A549 (cell line): ENCODE measurements around the gene CDT1. TPM values are rescaled to one million over a fixed set of nuclear protein-coding genes. Genes with fewer than 3 reads are reported as not detected.

Source experiments
- ATAC-seq, 2 experiments: fragments of 200-7000 bp in 1 of 2; fragments of >200 bp in 1 of 2; cut with Nextera tagmentation in 1 of 2; cut with Tn5 transposase in 1 of 2; 3 replicates each; pipeline versions ENCODE4 v1.8.0 to v1.9.1; 2018 to 2020; ENCODE audit warnings: mild to moderate bottlenecking in 1 of 2, moderate library complexity in 1 of 2
- CTCF ChIA-PET: fragments of 300-600 bp; sonication (Branson Sonifier 250); formaldehyde crosslinking; extraction: SDS; loops from one replicate; lab custom pipeline; 2021; ENCODE audit warnings: antibody characterized with exemption, inconsistent platforms; lab: Yijun Ruan, JAX
- POLR2A ChIA-PET: fragments of 350-600 bp; formaldehyde crosslinking; extraction: SDS; loops from one replicate; lab custom pipeline; 2021; ENCODE audit warnings: antibody characterized with exemption, inconsistent platforms; lab: Yijun Ruan, JAX
- DNase-seq, 2 experiments: peaks; one replicate each; pipeline versions ENCODE4 v3.0.0 to v3.0.0-alpha.2; 2011 to 2016; ENCODE audit warnings: low read depth in 1 of 2, low spot score in 1 of 2
- FAIRE-seq: peaks from 2 replicates; lab custom pipeline; 2011; peaks lifted over from hg19 to GRCh38; lab: Jason Lieb, UNC
- H3K27ac ChIP-seq, 2 experiments: fragments of >200 bp; sonication (Bioruptor Twin); formaldehyde crosslinking; 3 replicates each; pipeline ENCODE4 v1.5.1; 2016 to 2017
- H3K4me1 ChIP-seq: fragments of >200 bp; sonication (Bioruptor Twin); formaldehyde crosslinking; 3 replicates; pipeline ENCODE4 v1.6.1; 2016
- H3K4me2 ChIP-seq: fragments of >200 bp; sonication (Bioruptor Twin); formaldehyde crosslinking; 3 replicates; pipeline ENCODE4 v1.6.1; 2016
- H3K4me3 ChIP-seq: fragments of >200 bp; sonication (Bioruptor Twin); formaldehyde crosslinking; 3 replicates; pipeline ENCODE4 v1.5.1; 2016
- H3K9me3 ChIP-seq: fragments of >200 bp; sonication (Bioruptor Twin); formaldehyde crosslinking; 3 replicates; pipeline ENCODE4 v1.6.1; 2016
- BHLHE40 ChIP-seq: IDR thresholded peaks from 2 replicates; pipeline ENCODE4 v1.6.1; 2012; ENCODE audit warnings: low read depth, low read length, inconsistent platforms
- CBX2 ChIP-seq: fragments of 200-600 bp; sonication (generic); IDR thresholded peaks from 2 replicates; pipeline ENCODE4 v1.6.1; 2016; ENCODE audit warnings: low read depth, mild to moderate bottlenecking, borderline replicate concordance
- CEBPB ChIP-seq, 2 experiments: fragments of >200 bp in 1 of 2; sonication (Bioruptor Twin) in 1 of 2; formaldehyde crosslinking in 1 of 2; IDR thresholded peaks; 2 replicates each; pipeline ENCODE4 v1.6.1; 2012 to 2016
- CTCF ChIP-seq: fragments of >200 bp; sonication (Bioruptor Twin); formaldehyde crosslinking; IDR thresholded peaks from 3 replicates; pipeline ENCODE4 v1.5.1; 2016
- FOSB ChIP-seq: fragments of 250-450 bp; sonication (Bioruptor Pico); IDR thresholded peaks from 2 replicates; pipeline ENCODE4 v1.5.0; 2020; ENCODE audit warnings: mild to moderate bottlenecking, moderate library complexity
- FOSL2 ChIP-seq, 2 experiments: fragments of 450-650 bp in 1 of 2; fragments of >200 bp in 1 of 2; sonication (Bioruptor Twin) in 1 of 2; formaldehyde crosslinking; IDR thresholded peaks; 2 replicates each; pipeline versions ENCODE4 v1.5.0 to v1.6.1; 2016 to 2020; ENCODE audit warnings: mild to moderate bottlenecking in 1 of 2, moderate library complexity in 1 of 2
- FOXS1 ChIP-seq: fragments of 250-450 bp; sonication (Bioruptor Pico); IDR thresholded peaks from 2 replicates; pipeline ENCODE4 v1.5.0; 2020; ENCODE audit warnings: mild to moderate bottlenecking, moderate library complexity
- HDAC2 ChIP-seq: fragments of 200-600 bp; sonication (generic); IDR thresholded peaks from 2 replicates; pipeline ENCODE4 v1.6.1; 2016
- HEYL ChIP-seq: fragments of 250-450 bp; sonication (Bioruptor Pico); IDR thresholded peaks from 2 replicates; pipeline ENCODE4 v1.8.0; 2021; ENCODE audit warnings: mild to moderate bottlenecking, moderate library complexity
- KDM1A ChIP-seq: fragments of 200-600 bp; sonication (generic); IDR thresholded peaks from 2 replicates; pipeline ENCODE4 v1.6.1; 2016; ENCODE audit warnings: low read depth, mild to moderate bottlenecking
- MAFK ChIP-seq: fragments of 450-650 bp; IDR thresholded peaks from 2 replicates; pipeline ENCODE4 v1.6.1; 2014; ENCODE audit not compliant: partially characterized antibody
- MYC ChIP-seq: IDR thresholded peaks from 2 replicates; pipeline ENCODE4 v1.6.1; 2012; ENCODE audit warnings: mild to moderate bottlenecking, inconsistent platforms, low read length, improper control_type of control experiment, borderline replicate concordance
- POLR2A ChIP-seq: IDR thresholded peaks from 2 replicates; pipeline ENCODE4 v1.6.1; 2012; ENCODE audit warnings: mild to moderate bottlenecking, low read length
- POLR2AphosphoS2 ChIP-seq: conservative IDR thresholded peaks from 2 replicates; pipeline ENCODE4 v1.6.1; 2012; ENCODE audit warnings: low read length, improper control_type of control experiment, inconsistent platforms
- RCOR1 ChIP-seq: fragments of 150-350 bp; IDR thresholded peaks from 2 replicates; pipeline ENCODE4 v1.6.1; 2014; ENCODE audit warnings: antibody characterized with exemption, low read length, low read depth
- RNF2 ChIP-seq: fragments of 200-600 bp; sonication (generic); IDR thresholded peaks from 2 replicates; pipeline ENCODE4 v1.6.1; 2016; ENCODE audit warnings: low read depth, mild to moderate bottlenecking, antibody characterized with exemption, moderate library complexity, borderline replicate concordance
- ZFP36 ChIP-seq: fragments of 450-650 bp; IDR thresholded peaks from 2 replicates; pipeline ENCODE4 v1.6.1; 2014; ENCODE audit warnings: borderline replicate concordance; ENCODE audit not compliant: partially characterized antibody
- ZNF302 ChIP-seq: fragments of 250-450 bp; sonication (Bioruptor Pico); IDR thresholded peaks from 2 replicates; pipeline ENCODE4 v1.9.0; 2021; ENCODE audit warnings: inconsistent platforms, mild to moderate bottlenecking, moderate library complexity
- ZSCAN20 ChIP-seq: fragments of 250-450 bp; sonication (Bioruptor Pico); IDR thresholded peaks from 2 replicates; pipeline ENCODE4 v1.8.0; 2022; ENCODE audit warnings: mild to moderate bottlenecking, moderate library complexity
- WGBS: methylation state at CpG from one replicate; pipeline ENCODE4 v1.1.6; 2017; ENCODE audit errors: missing lambda C conversion rate; 5-methylcytosine and 5-hydroxymethylcytosine counted together
- polyA plus RNA-seq, 4 experiments: library from polyadenylated mRNA; depleted of rRNA in 3 of 4; stranded (reverse); fragments of >200 nt; fragmentation: RNase III in 1 of 4; extraction: RNeasy Plus Mini Kit Qiagen cat#74134 plus additional on column Dnase treatment in 1 of 4; gene quantifications; 2 replicates in 3 of 4; 3 replicates in 1 of 4; pipeline ENCODE4 v1.2.3, GENCODE V29; 2011 to 2017
- TF ChIP-seq, protein P1 (sequence below): fragments of 450-650 bp; IDR thresholded peaks from 2 replicates; pipeline ENCODE4 v1.6.1; 2014; ENCODE audit warnings: antibody characterized with exemption
- TF ChIP-seq, protein P2 (sequence below): fragments of 250-450 bp; sonication (Bioruptor Pico); IDR thresholded peaks from 2 replicates; pipeline ENCODE4 v1.5.0; 2021; ENCODE audit warnings: mild to moderate bottlenecking, moderate library complexity, borderline replicate concordance

CDT1 gene
- polyA plus RNA-seq, 2 of the 4 experiments (the other 2 are of a cell fraction): 3.8 to 16.0 TPM

GRCh38 chr16:88772871-88773811 is 30.4 kb upstream of the CDT1 start:
- no peak overlapping the region for H3K27ac ChIP-seq
- no peak for DNase-seq
- TF ChIP-seq HDAC2 (no peak), CEBPB (IDR thresholded peaks at IDR 0.05) (no peak), MYC (no peak), RNF2 (no peak), ZSCAN20 (no peak), POLR2AphosphoS2 (no peak), KDM1A (no peak), POLR2A (no peak), ZNF302 (CRISPR knock-in tag) (no peak), MAFK (no peak), BHLHE40 (no peak), CTCF (no peak), RCOR1 (no peak)
- TF ChIP-seq, all 56 proteins: peak for 0
- ChIA-PET CTCF (interaction anchor here (0.7 to 31.8 kb wide), 9 partner anchors 9 to 410 kb away, joined by 3 to 596 read pairs (median 3); partner anchors contain the start of gene PIEZO1), POLR2A (no interaction called here)
- Histone ChIP-seq H3K4me3 (no peak overlapping the region), H3K4me2 (no peak overlapping the region), H3K9me3 (no peaks in the 10 kb centered on the region), H3K4me1 (peaks cover 50% of the 10 kb centered on the region)
- no peak for FAIRE-seq
- ATAC-seq: 0 out of 6 replicates have a peak, but pooled peaks of 1 of the 2 experiments have one; percentile 3
- WGBS: 86% methylated on average over 20 of the region's 29 CpGs

DNA sequence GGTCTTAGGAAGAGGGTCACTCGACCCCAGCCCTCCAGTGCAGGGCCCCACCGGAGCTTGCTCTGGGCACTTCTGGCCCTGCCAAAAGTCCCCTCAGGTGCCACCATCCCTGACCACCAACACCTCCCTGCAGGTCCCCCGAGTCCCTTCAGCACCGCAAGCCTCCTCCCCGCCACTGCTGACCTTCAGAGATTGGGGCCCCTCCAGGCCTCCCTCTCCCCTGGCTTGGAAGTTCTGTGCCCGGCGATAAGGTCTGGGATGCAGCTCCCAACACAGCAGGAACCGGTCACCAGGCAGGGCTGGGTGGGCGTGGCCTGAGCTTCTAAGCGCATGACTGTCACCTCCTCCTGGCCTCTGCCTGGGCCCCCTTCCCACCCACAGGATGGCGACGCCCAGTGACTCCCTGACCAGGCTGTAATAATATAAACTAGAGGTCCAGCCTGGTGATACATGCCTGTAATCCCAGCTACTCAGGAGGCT is 29.7 kb upstream of the CDT1 start:
- DNase-seq (no peak), ATAC-seq (peak in 1 of 2 experiments; percentile 13; a peak in 2 of 6 replicates), FAIRE-seq (no peak)
- no peaks in the 10 kb centered on the region for H3K9me3 ChIP-seq
- WGBS: 69% methylated on average over 12 of the region's 12 CpGs
- TF ChIP-seq FOSL2 (IDR thresholded peaks at IDR 0.05): no peak
- no peak for TF ChIP-seq FOSL2 (CRISPR knock-in tag; IDR thresholded peaks at IDR 0.05)
- no peak for TF ChIP-seq HDAC2
- TF ChIP-seq, protein P1, sequence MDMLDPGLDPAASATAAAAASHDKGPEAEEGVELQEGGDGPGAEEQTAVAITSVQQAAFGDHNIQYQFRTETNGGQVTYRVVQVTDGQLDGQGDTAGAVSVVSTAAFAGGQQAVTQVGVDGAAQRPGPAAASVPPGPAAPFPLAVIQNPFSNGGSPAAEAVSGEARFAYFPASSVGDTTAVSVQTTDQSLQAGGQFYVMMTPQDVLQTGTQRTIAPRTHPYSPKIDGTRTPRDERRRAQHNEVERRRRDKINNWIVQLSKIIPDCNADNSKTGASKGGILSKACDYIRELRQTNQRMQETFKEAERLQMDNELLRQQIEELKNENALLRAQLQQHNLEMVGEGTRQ: no peak
- TF ChIP-seq FOSB (CRISPR knock-in tag): no peak
- no peak for TF ChIP-seq POLR2A
- no peak for TF ChIP-seq ZSCAN20
- TF ChIP-seq HEYL (CRISPR knock-in tag): no peak
- no peak for TF ChIP-seq CBX2
- no peak for TF ChIP-seq ZFP36
- no peak for TF ChIP-seq FOXS1
- TF ChIP-seq, protein P2, sequence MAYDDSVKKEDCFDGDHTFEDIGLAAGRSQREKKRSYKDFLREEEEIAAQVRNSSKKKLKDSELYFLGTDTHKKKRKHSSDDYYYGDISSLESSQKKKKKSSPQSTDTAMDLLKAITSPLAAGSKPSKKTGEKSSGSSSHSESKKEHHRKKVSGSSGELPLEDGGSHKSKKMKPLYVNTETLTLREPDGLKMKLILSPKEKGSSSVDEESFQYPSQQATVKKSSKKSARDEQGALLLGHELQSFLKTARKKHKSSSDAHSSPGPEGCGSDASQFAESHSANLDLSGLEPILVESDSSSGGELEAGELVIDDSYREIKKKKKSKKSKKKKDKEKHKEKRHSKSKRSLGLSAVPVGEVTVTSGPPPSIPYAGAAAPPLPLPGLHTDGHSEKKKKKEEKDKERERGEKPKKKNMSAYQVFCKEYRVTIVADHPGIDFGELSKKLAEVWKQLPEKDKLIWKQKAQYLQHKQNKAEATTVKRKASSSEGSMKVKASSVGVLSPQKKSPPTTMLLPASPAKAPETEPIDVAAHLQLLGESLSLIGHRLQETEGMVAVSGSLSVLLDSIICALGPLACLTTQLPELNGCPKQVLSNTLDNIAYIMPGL (CRISPR knock-in tag): no peak
- no peak overlapping the region for H3K4me2 ChIP-seq
- H3K4me3 ChIP-seq: no peak overlapping the region
- POLR2A ChIA-PET: no interaction called here
- no peak overlapping the region for H3K27ac ChIP-seq
- H3K4me1 ChIP-seq: peaks cover 44% of the 10 kb centered on the region
- CTCF ChIA-PET: interaction anchor here (0.7 to 31.8 kb wide), 7 partner anchors 8 to 786 kb away, joined by 3 to 596 read pairs (median 3); partner anchors contain the start of gene PIEZO1
